Effector CD8-positive, alpha-beta T cell (primary cell): ENCODE measurements around the gene TRIM77.
"Not testable (repeated sequence)": the region's sequence is repeated elsewhere in the genome, so short reads cannot be mapped to it uniquely, and the experiment has no call there.

ENCODE experiments used
- DNase-seq: peaks from one replicate; lab custom pipeline; 2025; lab: John Stamatoyannopoulos, UW
- total RNA-seq, 4 experiments: gene quantifications; one replicate each; lab custom pipeline; 2026; lab: John Stamatoyannopoulos, UW

The TRIM77 gene, protein sequence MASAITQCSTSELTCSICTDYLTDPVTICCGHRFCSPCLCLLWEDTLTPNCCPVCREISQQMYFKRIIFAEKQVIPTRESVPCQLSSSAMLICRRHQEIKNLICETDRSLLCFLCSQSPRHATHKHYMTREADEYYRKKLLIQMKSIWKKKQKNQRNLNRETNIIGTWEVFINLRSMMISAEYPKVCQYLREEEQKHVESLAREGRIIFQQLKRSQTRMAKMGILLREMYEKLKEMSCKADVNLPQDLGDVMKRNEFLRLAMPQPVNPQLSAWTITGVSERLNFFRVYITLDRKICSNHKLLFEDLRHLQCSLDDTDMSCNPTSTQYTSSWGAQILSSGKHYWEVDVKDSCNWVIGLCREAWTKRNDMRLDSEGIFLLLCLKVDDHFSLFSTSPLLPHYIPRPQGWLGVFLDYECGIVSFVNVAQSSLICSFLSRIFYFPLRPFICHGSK
- 0 reads per million in 4 experiments for total RNA-seq

DNA sequence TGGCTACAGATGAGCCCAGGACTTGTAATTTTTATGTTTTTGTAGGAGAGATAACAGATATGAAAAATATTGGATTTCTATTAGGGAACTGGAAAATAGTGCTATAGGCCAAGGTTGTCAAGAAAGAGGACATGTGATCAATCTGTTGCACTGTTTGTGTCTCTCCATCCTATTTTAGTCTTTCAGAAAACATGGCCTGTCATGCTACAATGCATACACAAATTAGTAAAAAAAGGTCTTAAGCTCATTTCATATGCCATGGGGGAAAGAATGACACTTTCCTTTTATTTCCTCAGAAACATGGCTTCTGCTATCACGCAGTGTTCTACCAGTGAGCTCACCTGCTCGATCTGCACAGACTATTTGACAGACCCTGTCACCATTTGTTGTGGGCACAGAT is at the start of gene TRIM77:
Gene TRIM77 (plus strand): TSS at position 301 of the 400 bp plus-strand sequence. CDS start 0 bp downstream, at position 301.
- DNase-seq = not testable (repeated sequence)

DNA sequence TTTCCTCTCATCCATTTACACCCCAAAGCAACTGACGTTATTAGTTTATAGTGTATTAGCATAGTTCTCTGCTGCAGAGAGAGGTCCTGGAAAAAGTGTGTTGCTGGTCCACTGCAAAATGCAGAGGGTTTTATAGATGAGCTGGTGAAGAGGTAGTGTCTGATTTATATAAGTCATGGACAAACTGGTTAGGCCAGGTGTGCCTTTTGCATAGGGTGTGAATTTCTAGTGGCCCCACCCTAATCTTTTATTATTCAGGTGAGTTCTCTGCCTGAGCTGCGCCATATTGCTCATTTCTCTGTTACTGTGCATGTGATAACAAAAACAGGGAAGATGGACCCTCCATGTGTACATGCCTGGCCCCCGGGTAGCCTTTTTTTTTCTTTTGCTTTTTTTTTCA is 43.1 kb upstream of the TRIM77 start:
- DNase-seq = no peak

DNA sequence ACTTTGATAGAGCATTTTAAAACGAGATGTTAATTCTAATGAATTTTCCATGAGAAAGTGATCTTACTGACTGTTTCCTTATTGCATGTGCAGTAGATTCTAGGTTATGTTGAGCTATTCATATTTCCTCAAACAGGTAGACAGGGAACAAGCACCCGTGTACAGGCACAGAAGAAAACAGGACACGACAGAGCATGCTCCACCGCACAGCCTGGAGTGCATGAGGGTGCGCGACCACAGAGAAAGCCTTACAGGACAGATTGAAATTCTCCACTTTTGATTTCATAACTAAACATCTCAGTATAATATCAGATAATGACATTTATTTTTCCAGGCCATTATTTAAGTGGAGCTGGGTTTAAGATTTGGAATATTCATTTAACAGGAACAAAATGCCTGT is 41.9 kb upstream of the TRIM77 start:
- not testable (repeated sequence) for DNase-seq

DNA sequence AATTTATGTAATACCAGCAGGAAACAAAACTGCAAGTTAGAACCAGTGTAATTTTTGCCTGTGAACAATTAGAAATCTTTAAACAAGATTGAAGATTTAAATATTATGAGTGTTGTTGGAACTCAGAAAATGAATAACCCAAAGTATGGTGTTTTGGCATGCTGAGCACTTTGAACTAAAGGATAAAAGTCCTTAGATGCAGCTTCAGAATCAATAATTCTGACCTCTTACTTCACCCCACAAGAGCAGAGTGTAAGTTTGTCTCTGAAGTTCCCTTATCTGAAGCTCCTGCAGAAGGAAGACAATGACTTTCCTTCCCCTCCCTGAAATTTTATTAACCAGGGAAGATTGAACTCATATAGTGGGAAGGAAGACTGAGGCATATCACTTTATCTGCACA is 40.5 kb upstream of the TRIM77 start:
- not testable (repeated sequence) for DNase-seq

DNA sequence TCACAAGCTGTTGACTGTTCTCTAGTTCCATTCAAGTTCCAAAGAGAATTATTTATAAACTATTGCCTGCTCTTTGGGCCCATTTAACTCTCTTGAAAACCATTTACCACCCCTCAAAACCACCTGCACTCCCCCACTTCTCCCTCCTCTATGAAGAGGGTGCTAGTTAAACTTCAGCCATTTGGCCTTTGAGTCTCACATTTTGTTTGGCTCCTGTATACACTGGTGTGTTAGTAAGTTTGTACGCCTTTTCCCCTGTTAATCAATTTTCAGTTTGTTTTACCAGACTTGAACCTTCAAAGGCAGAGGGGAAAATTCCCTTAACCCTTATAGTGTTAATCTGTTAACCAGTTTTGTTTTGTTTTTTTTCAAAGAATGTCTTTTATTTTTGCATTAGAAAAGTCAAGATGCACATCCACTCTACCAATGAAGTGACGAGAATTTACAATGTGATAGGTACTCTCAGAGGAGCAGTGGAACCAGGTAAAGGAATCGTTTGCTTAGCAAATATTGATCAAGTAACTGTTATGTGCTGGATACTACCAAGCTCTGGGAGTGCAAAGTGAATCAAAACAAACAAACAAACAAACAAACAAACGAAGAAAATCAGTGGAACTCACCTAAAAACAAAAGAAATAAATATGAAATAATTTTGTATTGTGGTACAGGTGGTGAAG is 40.0 kb upstream of the TRIM77 start:
- DNase-seq = not testable (repeated sequence)

DNA sequence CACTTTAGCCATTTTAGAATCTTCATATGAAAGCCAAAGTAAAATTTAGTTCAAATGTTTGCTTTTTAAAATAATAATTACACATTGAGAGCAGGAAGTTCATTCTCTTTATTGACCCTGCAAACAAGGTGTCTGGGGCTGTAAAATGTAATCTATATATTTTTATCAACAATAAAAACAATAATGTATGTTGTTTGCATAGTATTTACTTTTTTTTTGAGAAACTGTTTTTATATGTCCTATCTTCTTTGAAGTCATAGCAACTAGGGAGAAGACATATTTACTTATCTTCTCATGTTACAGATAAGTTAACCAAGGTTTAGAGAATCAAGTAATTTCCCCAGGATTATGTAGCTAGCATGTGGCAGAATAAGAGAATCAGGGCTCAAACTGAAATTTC is 37.6 kb upstream of the TRIM77 start:
- DNase-seq = not testable (repeated sequence)

DNA sequence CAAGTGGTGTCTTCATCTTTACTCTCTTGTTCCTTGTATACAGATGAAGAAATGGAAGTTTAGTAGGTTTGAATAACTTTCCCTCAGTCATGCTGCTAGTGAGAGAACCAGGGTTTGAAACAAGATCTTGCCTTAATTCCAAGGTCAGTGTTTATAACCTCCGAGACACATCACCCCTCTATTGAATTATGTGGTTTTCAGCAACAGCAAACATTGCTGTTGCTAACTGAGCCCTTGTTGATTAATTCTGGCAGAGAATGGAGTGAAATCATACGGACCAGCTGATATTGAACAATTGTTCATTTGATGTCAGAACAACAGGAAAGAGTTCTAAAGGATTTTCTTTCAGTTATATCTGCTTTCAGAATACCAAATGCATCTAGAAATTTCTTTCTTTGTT is 36.7 kb upstream of the TRIM77 start:
- DNase-seq = not testable (repeated sequence)

DNA sequence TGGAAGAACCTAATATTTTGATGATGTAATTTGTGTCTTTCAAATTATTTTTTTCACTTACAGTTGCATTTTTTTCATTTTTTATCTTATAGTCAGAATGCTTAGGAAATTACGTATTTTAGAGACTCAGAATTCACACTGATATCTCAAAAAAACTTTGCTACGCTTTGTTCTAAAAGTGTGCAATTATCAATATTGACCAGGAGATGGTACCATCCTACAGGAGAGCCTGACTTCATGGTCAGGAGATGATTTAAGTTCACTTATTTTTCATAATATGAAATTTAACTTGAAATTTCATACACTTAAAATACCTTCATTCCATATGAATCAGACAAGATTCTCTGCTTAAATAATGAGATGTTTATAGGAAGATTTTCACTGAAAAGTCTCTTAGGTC is 34.7 kb upstream of the TRIM77 start:
- not testable (repeated sequence) for DNase-seq

DNA sequence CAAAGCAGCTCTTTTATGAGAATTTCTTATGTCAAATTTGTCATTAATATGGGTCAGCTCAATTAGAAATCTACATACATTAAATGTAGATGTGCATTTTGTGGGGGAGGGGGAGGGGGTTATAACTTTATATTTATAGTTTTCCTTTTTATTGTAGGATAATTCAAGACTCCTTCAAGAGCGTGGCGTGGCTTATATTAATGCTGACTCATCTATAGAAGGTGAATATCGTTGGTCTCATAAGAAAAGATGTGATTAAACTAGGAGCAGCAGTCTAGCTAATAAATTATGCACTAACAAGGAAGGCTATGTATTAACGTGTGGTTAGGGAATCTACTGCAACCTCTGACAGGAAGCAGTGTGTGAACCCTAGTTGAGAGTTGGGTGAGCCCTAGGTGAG is 34.2 kb upstream of the TRIM77 start:
- DNase-seq = not testable (repeated sequence)

DNA sequence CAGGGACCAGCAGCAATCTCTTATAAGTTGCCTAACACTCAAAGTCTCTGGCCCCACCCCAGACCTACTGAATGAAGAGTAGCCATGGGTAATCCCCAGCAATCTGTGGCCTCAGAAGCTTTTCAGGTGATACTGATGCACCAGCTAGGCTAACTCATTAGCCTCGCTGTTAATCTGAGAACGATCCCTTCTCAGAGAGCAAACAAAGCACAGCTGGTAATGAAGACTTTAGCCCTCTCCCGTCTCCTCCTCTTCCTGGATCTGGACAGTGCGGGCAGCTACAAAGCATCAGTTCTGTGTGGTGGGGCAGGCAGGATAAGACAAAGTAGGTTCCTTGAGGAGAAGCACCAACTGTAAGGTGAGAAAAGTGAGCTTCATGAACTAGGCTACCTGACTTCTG is 3.0 kb upstream of the TRIM77 start:
- not testable (repeated sequence) for DNase-seq

DNA sequence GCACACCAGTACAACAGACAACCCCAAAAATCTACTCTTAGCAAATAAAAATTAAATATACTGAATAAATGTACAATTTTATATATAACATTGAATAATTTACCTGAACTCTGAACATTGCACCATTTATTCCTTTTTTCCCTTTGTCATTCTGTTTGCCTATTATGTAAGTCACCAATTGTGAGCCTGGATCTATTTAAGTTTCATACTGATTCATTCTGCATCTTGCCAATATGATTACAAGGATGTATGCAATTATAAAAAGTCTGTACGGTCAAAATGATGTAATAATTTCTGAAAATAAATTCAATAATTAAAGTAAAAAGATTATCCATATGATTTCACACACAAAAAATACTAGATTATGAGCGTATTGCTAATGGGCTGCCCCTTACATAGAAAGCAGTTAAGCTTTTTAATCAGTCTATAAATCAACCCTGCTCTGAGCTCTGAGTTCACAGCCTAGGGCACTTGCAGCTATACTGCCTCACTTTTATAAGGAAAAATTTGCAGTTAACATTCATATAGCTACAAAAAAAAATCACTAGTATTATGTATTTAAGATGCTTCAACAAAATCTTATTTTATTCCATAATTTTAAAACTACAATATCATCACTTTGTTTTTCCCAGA is 14.9 kb downstream of the TRIM77 start:
- DNase-seq = not testable (repeated sequence)

DNA sequence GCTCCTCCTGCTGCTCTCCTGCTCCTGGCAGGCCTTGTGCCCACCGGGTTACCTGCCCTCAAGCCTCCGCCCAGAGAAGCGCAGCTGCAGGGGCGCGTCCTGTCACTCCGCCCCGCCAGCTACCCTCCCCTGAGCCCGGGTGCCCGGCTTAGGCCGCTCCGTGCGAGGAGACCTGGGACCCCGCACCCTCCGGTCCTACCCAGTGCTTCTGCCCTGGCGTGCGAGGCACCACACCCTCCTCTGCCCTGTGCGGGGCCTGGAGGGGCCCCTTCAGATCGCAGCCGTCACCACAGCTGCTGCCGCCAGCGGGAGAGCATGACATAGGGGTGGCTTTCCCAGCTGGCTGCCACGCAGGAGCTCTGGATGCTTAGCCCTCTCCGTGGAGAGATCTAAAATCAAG is 20.1 kb downstream of the TRIM77 start:
- DNase-seq = not testable (repeated sequence)

DNA sequence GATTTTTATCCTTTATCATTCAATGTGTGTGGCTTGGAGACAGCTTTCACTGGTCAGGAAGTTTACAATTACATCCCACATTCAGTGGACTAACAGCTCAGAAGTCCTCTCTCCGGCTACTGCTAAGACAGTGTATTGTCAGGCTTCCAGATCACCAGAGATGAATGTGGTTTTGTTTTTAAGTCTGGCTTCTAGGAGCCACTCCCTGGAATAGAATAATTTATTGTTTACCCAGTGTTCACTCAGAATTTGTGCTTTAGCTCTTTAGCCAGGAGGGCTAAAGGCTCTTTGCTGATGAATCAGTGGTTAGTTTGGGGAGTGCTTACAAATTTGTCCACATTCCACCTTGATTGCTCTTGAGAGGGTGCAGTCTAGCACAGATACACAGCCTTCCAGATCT is 26.5 kb downstream of the TRIM77 start:
- no peak for DNase-seq

DNA sequence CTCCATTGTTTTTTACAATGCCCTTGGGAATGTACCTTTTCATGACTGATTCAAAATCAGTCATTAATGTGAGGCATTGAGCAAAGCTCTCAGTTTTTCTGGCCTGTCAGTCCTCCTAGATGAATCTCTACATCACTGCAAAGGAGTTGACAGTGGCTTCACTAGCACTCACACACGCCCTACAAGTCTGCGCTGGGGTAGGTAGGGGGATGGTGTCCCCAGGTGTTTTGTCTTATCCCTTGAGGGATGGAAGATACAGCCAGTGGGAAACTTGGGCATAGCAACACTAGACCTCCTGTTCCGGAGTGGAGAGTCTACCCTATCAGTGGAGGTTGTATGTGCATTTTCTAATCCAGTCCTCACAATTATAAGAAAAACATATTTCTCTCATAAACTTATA is 27.0 kb downstream of the TRIM77 start:
- no peak for DNase-seq

DNA sequence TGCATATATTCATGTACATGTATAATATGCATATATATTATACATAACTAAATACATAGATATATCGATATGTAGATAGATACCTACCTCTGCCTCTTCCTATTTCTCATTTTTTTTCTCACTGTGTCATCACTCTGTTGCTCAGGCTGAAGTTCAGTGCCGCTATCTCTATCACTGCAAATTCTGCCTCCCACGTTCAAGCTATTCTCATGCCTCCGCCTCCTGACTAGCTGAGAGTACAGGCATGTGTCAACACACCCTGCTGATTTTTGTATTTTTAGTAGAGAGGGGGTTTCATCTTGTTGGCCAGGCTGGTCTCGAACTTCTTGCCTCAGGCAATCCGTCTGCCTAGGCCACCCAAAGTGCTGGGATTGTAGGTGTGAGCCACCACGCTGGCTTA is 31.3 kb downstream of the TRIM77 start:
- not testable (repeated sequence) for DNase-seq

DNA sequence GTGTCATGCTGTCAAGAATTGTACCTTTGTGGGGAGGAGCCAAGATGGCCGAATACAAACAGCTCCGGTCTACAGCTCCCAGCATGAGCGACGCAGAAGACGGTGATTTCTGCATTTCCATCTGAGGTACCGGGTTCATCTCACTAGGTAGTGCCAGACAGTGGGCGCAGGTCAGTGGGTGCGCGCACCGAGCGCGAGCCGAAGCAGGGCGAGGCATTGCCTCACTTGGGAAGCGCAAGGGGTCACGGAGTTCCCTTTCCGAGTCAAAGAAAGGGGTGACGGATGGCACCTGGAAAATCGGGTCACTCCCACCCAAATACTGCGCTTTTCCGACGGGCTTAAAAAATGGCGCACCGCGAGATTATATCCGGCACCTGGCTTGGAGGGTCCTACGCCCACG is 34.1 kb downstream of the TRIM77 start:
- not testable (repeated sequence) for DNase-seq

DNA sequence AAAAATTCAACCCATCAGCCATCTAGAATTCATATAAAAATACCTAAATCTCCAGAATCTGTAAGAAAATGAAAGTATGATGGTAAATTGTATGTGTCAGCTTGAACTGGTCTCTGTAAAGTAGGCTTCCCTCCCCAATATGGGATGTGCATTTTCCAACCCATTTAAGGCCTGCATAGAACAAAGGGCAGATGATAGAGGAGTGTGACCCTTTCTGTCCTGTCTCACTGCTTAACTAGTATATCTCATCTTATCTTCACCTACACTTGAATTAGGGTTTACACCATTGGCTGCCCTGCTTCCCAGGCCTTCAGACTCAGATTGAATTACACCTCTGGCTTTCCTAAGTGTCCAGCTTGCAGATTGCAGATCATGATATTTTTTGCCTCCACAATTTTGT is 40.7 kb downstream of the TRIM77 start:
- DNase-seq = not testable (repeated sequence)
